ENCODE data around the gene ALKAL2.

DNA sequence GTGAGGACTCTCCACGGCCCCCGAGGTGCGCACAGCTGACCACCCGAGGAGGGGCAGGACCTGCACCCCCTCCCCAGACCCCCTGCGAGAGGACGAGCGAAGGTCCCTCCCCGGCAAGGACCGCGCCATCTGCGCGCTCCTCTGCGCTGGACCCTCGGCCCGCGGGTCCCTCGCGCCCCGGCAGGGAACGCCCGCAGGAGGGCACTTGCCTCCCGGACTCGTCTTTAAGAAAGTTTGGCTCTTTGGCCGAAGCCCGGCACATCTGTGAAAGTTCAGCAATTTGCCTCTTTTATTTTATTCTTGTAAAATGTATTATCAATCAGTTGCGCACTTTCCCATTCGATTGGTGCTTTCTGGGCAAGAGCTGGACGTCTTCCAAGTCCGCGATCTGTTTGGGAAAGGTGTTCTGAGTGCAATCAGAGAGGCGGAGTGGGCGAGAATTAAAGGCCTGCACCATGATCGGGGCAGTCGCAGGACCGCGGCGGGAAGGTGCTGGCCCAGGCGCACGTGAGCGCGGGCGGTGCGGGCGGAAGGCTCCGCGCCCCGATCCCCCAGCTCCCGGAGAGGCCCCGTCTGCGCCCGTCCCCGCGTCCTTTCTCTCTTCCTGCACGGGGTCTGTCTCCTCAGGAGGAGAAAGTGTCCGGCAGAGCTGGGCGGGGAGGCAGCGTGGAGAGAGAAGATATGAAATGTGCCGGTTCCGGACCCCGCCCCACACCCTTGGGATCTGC lies 1.6 kb upstream of the ALKAL2 start:
- no peak for TF ChIP-seq EZH2phosphoT487 (conservative IDR thresholded peaks at IDR 0.05; ENCODE audit: low read length)
- TF ChIP-seq, protein P1, sequence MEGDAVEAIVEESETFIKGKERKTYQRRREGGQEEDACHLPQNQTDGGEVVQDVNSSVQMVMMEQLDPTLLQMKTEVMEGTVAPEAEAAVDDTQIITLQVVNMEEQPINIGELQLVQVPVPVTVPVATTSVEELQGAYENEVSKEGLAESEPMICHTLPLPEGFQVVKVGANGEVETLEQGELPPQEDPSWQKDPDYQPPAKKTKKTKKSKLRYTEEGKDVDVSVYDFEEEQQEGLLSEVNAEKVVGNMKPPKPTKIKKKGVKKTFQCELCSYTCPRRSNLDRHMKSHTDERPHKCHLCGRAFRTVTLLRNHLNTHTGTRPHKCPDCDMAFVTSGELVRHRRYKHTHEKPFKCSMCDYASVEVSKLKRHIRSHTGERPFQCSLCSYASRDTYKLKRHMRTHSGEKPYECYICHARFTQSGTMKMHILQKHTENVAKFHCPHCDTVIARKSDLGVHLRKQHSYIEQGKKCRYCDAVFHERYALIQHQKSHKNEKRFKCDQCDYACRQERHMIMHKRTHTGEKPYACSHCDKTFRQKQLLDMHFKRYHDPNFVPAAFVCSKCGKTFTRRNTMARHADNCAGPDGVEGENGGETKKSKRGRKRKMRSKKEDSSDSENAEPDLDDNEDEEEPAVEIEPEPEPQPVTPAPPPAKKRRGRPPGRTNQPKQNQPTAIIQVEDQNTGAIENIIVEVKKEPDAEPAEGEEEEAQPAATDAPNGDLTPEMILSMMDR (IDR thresholded peaks at IDR 0.05; ENCODE audit: insufficient read depth, low read length, poor library complexity, severe bottlenecking), result no peak

Data from SU-DHL-6 (cell line).